Stimulated activated effector memory CD8-positive, alpha-beta T cell treated with anti-CD3 and anti-CD28 coated beads, Interleukin-12 subunit alpha, Interleukin-12 subunit beta, amount 100 ng/mL, for 72 hours (primary cell): ENCODE measurements around the gene ACACA.
"Not testable (repeated sequence)": the region's sequence is repeated elsewhere in the genome, so short reads cannot be mapped to it uniquely, and the experiment has no call there.

Experiments used
- ATAC-seq: fragments of 150-1000 bp; cut with Tn5 transposase; 2 replicates; pipeline ENCODE4 v1.10.0; 2021
- DNase-seq, 2 donors: peaks; one replicate each; pipeline ENCODE4 v3.0.0; 2021 to 2022; ENCODE audit warnings: low spot score in 2 of 2
- H3K27ac Mint-ChIP-seq: one replicate; pipeline ENCODE4 v1.8.0; 2022; ENCODE audit warnings: mild to moderate bottlenecking, mixed read lengths
- H3K36me3 Mint-ChIP-seq: one replicate; pipeline ENCODE4 v1.8.0; 2022; ENCODE audit warnings: mild to moderate bottlenecking, mixed read lengths
- H3K4me1 Mint-ChIP-seq: one replicate; pipeline ENCODE4 v1.8.0; 2022; ENCODE audit warnings: mixed read lengths
- H3K4me3 Mint-ChIP-seq: one replicate; pipeline ENCODE4 v1.8.0; 2022; ENCODE audit warnings: mild to moderate bottlenecking, mixed read lengths
- H3K9me3 Mint-ChIP-seq: one replicate; pipeline ENCODE4 v1.8.0; 2022; ENCODE audit warnings: mixed read lengths

ACACA gene

DNA sequence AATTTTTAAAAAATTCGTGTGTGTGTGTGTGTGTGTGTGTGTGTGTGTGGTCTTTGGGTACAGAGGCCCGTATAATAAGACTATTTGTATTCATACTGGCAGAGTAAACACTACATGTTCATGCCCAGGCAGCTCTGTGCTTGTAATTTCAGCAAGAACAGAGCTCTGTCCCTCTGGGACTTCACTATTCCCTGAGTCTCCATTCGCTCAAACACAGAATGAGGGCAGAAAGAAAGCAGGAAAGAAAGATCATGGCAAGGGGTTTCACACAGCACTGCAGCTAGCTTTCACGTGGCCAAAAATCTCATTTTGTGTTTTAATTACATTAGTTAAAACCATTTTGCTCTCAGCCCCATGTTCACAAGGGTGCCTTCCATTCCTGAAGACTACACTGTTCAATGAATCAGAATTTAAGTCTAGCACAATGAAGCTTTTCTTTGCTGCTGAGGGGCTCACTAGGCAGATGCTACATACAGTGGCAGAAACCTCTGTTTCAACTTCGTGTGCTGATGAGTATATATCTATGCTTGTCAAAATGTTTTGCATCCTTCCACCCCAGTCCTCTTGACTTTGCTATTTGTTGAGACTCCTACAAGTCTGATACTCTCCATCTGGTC lies 229.3 kb downstream of the ACACA start:
- Mint-ChIP-seq H3K27ac (no peak overlapping the region), H3K4me3 (no peak overlapping the region), H3K36me3 (peaks cover 41% of the 10 kb centered on the region), H3K9me3 (no peaks in the 10 kb centered on the region), H3K4me1 (no peaks in the 10 kb centered on the region)
- DNase-seq, result no peak
- ATAC-seq, result no peak

GRCh38 chr17:37176723-37177122 lies 229.9 kb downstream of the ACACA start:
- no peak overlapping the region for H3K27ac Mint-ChIP-seq
- no peaks in the 10 kb centered on the region for H3K9me3 Mint-ChIP-seq
- no peak for DNase-seq
- ATAC-seq, result no peak
- H3K4me1 Mint-ChIP-seq, result no peaks in the 10 kb centered on the region
- H3K36me3 Mint-ChIP-seq, result peaks cover 41% of the 10 kb centered on the region
- no peak overlapping the region for H3K4me3 Mint-ChIP-seq

GRCh38 chr17:37174205-37174604 lies 232.4 kb downstream of the ACACA start:
- Mint-ChIP-seq H3K4me3 (no peak overlapping the region), H3K36me3 (peaks cover 39% of the 10 kb centered on the region), H3K27ac (no peak overlapping the region), H3K4me1 (no peaks in the 10 kb centered on the region), H3K9me3 (no peaks in the 10 kb centered on the region)
- ATAC-seq (no peak), DNase-seq (no peak)

GRCh38 chr17:37170881-37171425 lies 235.7 kb downstream of the ACACA start:
- Mint-ChIP-seq H3K27ac (no peak overlapping the region), H3K4me1 (no peaks in the 10 kb centered on the region), H3K9me3 (no peaks in the 10 kb centered on the region), H3K36me3 (peaks cover 14% of the 10 kb centered on the region), H3K4me3 (no peak overlapping the region)
- no peak for DNase-seq
- no peak for ATAC-seq

- Mint-ChIP-seq H3K4me1 (no peaks in the 10 kb centered on the region), H3K36me3 (peaks cover 10% of the 10 kb centered on the region), H3K27ac (no peak overlapping the region), H3K4me3 (no peak overlapping the region), H3K9me3 (no peaks in the 10 kb centered on the region)
- ATAC-seq (no peak), DNase-seq (no peak)
Measured at GRCh38 chr17:37168731-37169353, 237.8 kb downstream of the ACACA start.

DNA sequence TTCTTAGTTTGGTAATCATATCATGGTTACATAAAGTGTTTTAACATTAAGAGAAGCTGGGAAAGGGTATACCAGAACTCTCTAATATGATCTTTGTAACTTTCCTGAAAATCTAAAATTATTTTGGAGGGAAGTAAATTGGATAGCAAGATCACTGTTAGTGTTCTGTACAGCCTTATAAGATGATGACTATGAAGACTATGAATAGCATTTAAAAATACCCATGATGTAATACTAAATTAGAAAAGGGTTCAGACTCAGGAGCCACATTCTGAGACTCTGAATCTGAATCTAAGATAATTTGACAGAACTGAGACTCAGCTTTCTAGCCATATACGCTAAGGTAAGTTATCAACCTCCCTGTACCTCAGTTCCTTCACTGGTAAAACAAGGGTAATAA lies 238.9 kb downstream of the ACACA start:
- DNase-seq (no peak), ATAC-seq (no peak)
- Mint-ChIP-seq H3K4me3 (no peak overlapping the region), H3K36me3 (peaks cover 16% of the 10 kb centered on the region), H3K4me1 (no peaks in the 10 kb centered on the region), H3K9me3 (no peaks in the 10 kb centered on the region), H3K27ac (no peak overlapping the region)

GRCh38 chr17:37164057-37164456 lies 242.6 kb downstream of the ACACA start:
- Mint-ChIP-seq H3K4me1 (no peaks in the 10 kb centered on the region), H3K4me3 (no peak overlapping the region), H3K9me3 (no peaks in the 10 kb centered on the region), H3K27ac (no peak overlapping the region), H3K36me3 (peaks cover 20% of the 10 kb centered on the region)
- DNase-seq (no peak), ATAC-seq (no peak)

DNA sequence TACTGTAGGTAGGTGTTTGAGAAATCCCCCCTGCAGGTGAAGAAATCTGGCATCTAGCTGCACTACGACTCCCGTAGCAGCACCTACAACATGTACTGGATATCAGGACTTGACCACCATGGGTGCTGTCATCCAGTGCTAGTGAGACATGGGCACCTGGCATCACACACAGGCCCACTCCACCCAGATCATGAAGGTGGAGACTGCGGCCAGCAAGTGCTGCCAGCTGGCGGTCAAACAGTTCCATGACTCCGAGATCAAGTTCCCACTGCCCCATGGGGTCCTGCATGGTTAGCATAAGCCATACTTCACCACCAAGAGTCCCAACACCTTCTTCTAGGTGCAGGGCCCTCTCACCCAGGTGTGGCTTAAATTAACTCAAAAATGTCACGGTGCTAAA lies 243.8 kb downstream of the ACACA start:
- no peak for DNase-seq
- Mint-ChIP-seq H3K9me3 (no peaks in the 10 kb centered on the region), H3K4me3 (no peak overlapping the region), H3K36me3 (peaks cover 23% of the 10 kb centered on the region), H3K27ac (no peak overlapping the region), H3K4me1 (no peaks in the 10 kb centered on the region)
- no peak for ATAC-seq

GRCh38 chr17:37160944-37161343 lies 245.7 kb downstream of the ACACA start:
- Mint-ChIP-seq H3K36me3 (peaks cover 23% of the 10 kb centered on the region), H3K4me1 (no peaks in the 10 kb centered on the region), H3K9me3 (no peaks in the 10 kb centered on the region), H3K4me3 (no peak overlapping the region), H3K27ac (no peak overlapping the region)
- ATAC-seq (no peak), DNase-seq (no peak)

DNA sequence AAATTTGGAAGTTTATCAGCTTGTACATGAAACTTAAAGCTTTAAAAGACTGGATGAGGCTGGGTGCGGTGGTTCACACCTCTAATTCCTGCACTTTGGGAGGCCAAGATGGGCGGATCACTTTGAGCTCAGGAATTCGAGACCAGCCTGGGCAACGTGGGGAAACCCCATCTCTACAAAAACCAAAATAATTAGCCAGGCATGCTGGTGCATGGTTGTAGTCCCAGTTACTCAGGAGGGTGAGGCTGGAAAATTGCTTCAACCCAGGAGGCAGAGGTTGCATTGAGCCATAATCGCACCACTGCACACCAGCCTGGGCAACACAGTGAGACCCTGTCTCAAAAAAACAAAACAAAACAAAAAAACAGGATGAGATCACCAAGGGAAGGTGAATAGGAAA lies 248.3 kb downstream of the ACACA start:
- Mint-ChIP-seq H3K9me3 (no peaks in the 10 kb centered on the region), H3K4me3 (no peak overlapping the region), H3K36me3 (peaks cover 19% of the 10 kb centered on the region), H3K4me1 (no peaks in the 10 kb centered on the region), H3K27ac (no peak overlapping the region)
- no peak for ATAC-seq
- no peak for DNase-seq

DNA sequence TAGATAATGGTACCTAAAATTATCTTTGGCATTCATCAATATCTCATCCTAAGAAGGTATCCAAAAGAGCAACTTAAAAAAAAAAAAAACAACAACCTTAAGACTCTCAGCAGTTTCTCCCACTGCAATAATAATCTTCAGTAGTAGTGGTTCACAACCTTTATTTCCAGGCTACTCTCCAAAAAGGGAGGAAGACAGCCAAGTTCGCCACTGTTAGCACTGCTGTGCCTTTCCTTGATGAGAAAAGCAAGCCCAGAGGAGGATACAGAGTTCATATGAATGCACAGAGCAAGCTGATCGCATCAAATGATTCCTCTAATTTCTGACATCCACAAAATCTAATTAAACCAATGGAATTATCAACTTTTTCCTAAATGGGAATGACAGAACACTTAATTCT lies 258.5 kb downstream of the ACACA start:
- H3K36me3 Mint-ChIP-seq, result peaks cover 9% of the 10 kb centered on the region
- H3K4me3 Mint-ChIP-seq, result no peak overlapping the region
- no peak for ATAC-seq
- no peaks in the 10 kb centered on the region for H3K9me3 Mint-ChIP-seq
- H3K4me1 Mint-ChIP-seq, result peaks cover 6% of the 10 kb centered on the region
- DNase-seq, result no peak
- no peak overlapping the region for H3K27ac Mint-ChIP-seq

- Mint-ChIP-seq H3K4me3 (no peak overlapping the region), H3K27ac (no peak overlapping the region), H3K9me3 (no peaks in the 10 kb centered on the region), H3K36me3 (peaks cover 9% of the 10 kb centered on the region), H3K4me1 (peaks cover 6% of the 10 kb centered on the region)
- ATAC-seq (no peak), DNase-seq (no peak)
Measured at GRCh38 chr17:37147301-37147812, 259.3 kb downstream of the ACACA start.

DNA sequence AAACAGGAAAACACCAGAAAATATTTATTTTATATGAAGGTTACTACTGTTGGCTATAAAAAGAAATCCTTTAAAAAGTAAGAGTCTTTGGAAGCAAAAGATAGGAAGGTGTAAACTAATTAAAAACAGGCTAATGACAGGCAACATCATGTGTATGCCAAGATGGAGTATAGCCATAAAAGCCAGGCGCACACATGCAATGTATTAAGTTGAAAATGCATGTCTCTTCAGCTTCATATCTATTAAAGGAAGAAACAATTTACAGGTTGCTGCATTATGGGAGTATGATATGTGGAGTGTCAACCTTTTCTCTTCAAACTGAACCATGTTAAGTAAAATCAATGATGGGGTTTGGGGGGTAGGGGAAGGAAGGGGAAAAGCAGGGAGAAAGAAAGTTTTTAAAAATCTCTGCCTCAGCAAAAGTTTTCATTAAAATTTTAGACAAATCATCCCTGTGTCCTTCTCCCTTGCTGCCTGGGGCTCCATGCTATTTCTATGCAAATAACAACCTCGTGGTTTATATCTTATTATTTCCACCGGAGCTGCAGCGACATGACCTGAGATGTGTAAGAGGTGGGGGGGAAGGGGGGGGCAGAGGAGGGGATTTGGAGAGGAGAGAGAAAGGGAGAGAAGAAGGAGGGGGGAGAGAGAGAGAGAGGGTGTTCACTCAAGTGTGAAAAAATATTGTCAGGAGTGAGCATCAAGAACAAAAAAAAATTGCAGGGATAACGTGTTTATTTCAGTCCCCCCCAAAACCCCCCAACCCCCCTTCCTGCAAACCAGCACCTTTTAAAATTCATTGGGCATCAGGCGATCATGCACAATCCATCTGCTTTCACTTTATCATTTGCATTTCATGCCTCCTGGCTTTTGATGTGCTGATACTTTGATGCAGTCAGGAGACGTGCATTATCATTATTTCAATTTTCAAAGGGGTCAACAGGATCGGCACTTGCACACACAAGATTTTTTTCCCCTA lies 260.3 kb downstream of the ACACA start:
- DNase-seq, result no peak
- no peak overlapping the region for H3K4me3 Mint-ChIP-seq
- no peak overlapping the region for H3K27ac Mint-ChIP-seq
- ATAC-seq, result no peak
- H3K4me1 Mint-ChIP-seq, result peaks cover 6% of the 10 kb centered on the region
- H3K9me3 Mint-ChIP-seq, result no peaks in the 10 kb centered on the region
- peaks cover 9% of the 10 kb centered on the region for H3K36me3 Mint-ChIP-seq

GRCh38 chr17:37144075-37144701 lies 262.4 kb downstream of the ACACA start:
- ATAC-seq (no peak), DNase-seq (no peak)
- peaks cover under 1% of the 10 kb centered on the region for H3K36me3 Mint-ChIP-seq
- H3K4me1 Mint-ChIP-seq, result peaks cover 6% of the 10 kb centered on the region
- H3K9me3 Mint-ChIP-seq, result no peaks in the 10 kb centered on the region
- no peak overlapping the region for H3K27ac Mint-ChIP-seq
- no peak overlapping the region for H3K4me3 Mint-ChIP-seq

DNA sequence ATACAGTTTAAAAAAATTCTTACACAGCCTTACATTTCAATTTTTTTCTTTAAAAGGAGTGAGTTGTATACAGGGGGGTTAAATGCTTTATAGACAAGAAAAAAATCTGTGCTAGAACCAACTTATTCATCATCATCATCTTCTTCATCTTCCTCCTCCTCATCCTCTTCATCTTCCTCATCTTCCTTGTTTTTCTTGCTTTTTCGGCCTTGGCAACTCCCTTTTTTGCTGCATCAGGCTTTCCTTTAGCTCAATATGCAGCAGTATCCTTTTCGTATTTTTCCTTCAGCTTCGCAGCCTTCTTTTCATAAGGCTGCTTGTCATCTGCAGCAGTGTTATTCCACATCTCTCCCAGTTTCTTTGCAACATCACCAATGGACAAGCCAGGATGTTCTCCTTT lies 263.1 kb downstream of the ACACA start:
- H3K27ac Mint-ChIP-seq, H3K36me3 Mint-ChIP-seq: not testable (repeated sequence)

More for the DNA sequence above, 263.1 kb downstream of the ACACA start:
- not testable (repeated sequence) for H3K4me1 Mint-ChIP-seq, H3K4me3 Mint-ChIP-seq, H3K9me3 Mint-ChIP-seq, DNase-seq, ATAC-seq
